HG02610 (cell line): ENCODE data around the gene OR7D2.

ENCODE experiments used
- ATAC-seq: cut with Tn5 transposase; IDR thresholded peaks from one replicate; pipeline ENCODE4 v1.9.1; 2021; ENCODE audit warnings: mild to moderate bottlenecking, moderate library complexity; ENCODE audit not compliant: unreplicated experiment

The OR7D2 gene

DNA sequence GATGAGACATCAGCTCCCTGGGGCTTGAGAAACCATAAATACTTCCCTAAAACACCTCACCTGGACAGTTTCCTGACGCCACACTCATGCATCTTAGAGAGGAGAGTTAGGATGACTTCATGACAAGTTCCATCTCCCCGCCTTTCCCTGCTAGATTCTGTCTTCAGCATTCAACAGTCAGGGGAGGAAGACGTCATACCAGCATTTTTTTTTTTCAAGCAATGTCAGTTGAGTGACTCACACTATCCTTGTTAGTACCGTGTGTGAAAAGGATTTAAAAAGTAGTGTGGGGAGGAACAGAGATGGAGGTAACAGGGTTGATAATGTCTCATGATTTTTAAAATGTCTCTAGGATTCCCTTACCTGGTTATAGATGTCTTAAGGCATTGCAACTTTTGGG is at the start of gene OR7D2:
OR7D2 (plus strand) TSS at position 79 of the 400 bp plus-strand sequence. CDS start 6,803 bp downstream, outside the sequence.
- no peak for ATAC-seq

DNA sequence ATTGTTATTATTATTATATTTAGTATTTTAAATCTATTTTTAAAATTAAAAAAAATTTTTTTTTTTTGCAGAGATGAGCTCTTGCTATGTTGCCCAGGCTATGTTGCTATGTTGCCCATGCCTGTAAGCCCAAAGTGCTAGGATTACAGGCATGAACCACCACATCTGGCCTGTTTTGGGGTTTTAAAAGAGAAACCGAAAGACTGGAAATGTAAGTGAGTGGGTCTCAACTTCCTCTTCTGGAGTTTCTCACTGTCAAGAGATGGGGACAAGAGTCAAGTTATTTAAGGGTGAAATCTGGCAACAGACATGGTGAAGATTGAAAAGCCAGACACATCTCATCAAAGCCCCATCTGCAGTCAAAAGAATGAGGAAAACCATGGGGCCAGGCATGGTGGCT is 47.8 kb upstream of the OR7D2 start:
- no peak for ATAC-seq

GRCh38 chr19:9132422-9132821 is 46.4 kb upstream of the OR7D2 start:
- ATAC-seq, result no peak

- no peak for ATAC-seq
These were observed 39.1 kb upstream of the OR7D2 start for GRCh38 chr19:9139609-9140158.

DNA sequence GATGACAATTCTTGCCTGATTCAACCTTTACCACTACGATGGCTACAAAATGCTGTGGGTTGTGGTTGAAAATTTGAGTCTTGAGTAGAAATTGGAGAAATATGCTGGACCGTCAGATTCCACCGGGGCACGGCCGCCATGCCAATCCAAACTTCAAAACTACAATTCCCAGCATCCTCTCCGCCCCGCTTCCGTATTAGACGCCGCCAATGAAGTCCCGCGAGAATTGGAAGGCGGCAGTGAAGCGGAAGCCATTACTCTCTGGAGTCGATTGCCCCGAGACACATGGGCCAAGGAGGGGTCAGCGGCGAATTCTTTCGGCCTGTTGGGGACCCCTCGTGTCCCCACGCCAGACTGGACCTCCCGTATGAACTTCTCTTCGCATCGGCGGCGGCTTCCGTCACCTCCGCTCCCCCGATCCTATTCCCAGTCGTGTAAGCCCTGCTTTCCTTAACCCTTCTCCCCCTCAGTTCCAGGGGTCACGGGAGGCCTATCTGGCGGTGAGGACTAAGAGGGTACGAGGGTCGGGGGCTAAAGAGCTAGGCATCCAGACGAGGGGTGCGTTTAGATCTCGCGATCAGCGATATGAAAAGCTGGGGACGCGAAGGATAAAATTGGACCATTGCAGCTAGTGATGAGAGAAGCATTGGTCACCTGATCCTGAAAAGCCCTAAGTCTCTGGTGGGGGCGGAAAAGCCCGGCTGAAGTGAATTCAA is 38.5 kb upstream of the OR7D2 start, which contains the start of gene ZNF317:
ZNF317 (plus strand) TSS at position 239 of the 716 bp plus-strand sequence. CDS start 15,620 bp downstream, outside the sequence.
- ATAC-seq, result peak; percentile 86

GRCh38 chr19:9144920-9145319 is 33.9 kb upstream of the OR7D2 start:
- no peak for ATAC-seq

DNA sequence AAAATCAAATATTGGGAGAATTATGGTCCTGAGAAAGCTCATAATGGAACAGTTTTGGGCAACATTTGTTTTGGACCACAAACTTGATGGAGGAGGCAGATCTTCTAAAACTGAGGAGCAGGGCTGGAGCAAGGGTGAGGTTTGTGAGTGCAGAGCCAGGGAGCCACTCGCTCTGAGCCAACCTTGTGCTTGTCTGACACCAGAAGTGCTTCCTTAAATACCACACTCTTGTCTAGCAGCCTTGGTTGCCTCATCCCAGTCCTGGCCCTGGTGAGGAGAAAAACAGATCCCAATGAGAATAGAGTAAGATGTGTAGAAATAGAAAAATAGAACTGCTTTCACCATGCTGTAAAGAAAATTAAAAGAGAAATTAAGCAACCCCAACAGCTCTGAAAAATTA is 31.9 kb upstream of the OR7D2 start:
- ATAC-seq, result no peak

GRCh38 chr19:9148697-9149096 is 30.1 kb upstream of the OR7D2 start:
- ATAC-seq, result no peak

GRCh38 chr19:9149997-9150396 is 28.8 kb upstream of the OR7D2 start:
- no peak for ATAC-seq

DNA sequence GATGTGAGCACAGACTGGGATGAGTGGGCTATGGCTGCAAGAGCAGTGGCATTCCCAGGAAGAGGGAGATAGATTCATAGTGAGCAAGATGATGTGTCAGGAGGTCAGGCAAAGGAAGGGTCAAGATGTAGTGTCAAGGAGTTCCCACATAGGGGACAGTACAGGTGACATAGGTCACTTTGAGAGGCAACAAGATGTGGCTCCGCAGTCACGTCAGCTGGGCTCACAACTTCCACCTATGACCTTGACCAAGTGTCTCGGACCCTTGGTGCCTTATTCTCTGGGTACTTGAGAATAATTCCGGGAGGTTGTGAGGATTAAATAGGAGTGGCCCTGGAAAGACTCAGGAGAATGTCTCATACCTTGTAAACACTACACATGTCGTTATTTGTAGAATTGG is 28.1 kb upstream of the OR7D2 start:
- no peak for ATAC-seq

DNA sequence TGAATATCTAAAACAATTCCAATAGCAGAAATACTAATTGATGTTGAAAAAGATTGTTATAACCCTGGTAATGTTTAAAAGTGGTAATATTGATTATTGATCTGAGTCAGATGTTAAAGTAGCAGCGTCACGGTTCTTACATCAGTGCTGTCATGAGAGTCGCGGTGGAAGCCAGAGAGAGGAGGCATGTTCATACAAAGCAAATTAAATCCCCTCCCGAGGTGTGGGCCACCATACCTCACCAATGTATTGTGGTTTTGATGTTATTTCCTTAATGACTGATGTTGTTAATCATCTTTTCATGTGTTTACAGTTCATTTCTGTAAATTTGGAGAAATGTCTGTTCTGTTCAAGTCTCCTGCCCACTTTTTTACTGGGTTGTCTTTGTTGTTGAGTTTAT is 27.4 kb upstream of the OR7D2 start:
- ATAC-seq, result no peak

DNA sequence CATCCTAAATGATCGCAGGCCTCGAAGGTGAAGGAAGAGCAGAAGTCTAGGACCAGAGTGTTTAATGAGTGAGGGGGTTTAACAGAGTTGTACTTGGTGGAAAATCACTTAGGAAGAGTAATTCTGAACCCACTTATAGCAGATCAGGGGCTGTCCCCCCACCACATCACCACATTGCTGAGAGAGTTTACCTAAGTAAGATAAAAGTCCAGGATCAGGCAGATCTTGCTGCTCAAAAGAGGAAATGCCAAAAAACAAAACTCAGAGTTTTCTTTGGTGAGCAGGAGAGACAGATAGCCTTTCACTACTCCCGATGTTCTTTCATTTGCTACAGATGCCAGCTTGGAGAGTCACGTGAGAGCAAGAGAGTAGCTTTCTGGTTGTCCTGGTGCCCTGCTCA is 23.2 kb upstream of the OR7D2 start:
- ATAC-seq, result no peak

- ATAC-seq, result no peak
These were observed 22.5 kb upstream of the OR7D2 start for GRCh38 chr19:9156304-9156703.

DNA sequence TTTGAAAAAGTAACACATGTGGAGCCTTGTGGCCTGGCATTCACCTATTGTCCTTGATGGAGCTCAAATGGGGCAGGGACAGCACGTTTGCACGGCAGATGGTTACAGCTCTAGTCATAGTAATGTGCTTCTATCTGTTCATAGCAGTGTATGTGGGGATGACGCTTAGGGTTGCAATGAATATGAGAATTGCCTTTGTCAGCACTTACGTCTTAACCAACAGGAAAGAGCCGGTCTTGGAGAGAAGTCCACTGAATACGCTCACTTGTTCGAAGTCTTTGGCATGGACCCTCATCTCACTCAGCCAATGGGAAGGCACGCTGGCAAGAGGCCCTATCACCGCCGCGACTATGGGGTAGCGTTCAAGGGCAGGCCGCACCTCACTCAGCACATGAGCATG is 18.9 kb upstream of the OR7D2 start:
- ATAC-seq, result no peak

- ATAC-seq, result no peak
These were observed 17.4 kb upstream of the OR7D2 start for GRCh38 chr19:9161427-9161826.

DNA sequence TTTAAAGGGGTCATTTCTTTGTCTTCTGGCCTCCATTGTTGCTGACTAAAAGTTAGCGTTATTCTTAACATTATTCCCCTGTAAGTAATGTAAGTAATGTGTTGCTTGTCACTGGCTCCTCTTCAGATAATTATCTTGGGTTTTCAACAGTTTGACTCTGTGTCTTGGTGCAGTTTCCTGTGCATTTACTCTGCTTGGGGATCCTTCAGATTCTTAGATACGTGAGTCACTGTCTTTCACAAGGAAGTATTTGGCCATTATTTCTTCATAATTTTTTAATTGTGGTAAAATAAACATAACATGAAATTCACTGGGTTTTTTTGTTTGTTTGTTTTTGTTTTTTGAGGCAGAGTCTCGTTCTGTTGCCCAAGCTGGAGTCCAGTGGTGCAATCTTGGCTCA is 13.5 kb upstream of the OR7D2 start:
- ATAC-seq, result no peak

DNA sequence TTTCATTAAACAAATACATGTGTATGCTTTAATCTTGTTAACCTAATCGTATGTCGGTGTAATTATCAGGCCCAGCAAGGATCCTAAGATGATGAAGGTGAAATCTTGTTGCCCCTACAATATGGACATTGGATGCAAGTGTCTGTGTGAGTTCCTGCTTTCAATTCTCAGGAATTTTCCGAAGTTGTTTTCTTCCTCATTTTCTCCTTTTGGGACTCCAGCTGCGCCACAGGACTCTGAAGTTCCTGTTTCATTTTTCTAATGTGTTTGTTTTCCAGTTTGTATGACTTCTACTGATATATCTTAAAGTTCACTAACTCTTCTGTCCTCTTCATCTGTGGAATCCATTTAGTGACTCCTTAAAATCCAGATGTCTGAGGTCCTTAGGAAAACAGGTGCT is 11.9 kb upstream of the OR7D2 start:
- ATAC-seq, result no peak

DNA sequence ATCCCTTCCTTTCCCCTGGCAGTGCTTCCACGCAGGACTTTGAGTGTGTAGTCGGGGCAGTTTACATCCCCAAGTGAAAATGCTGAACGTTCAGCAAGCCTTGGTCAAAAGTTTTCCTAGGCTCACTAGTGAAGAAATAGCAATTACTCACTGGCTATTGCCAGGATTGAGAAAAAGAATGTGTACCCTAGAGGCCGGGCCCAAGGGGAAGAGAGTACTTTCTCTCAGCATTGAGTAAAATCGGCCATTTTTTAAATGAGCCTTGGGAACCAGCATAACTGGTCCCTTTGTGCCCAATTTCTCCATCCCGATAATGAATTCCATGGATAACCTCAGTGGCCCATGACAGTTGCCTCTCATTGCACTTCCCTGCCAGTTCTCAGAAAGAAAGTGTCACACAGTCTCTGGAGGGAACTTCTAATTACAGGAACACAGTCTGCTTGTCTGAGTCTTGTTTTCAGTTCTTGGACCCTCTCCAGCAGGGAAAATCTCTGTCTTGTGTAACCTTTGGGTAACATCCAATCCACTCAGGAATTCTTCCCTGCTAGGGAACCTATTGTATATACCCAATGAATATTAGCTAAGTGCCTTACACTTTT is 7.3 kb upstream of the OR7D2 start:
- ATAC-seq, result no peak

- no peak for ATAC-seq
These were observed 3.5 kb upstream of the OR7D2 start for GRCh38 chr19:9175326-9175725.

DNA sequence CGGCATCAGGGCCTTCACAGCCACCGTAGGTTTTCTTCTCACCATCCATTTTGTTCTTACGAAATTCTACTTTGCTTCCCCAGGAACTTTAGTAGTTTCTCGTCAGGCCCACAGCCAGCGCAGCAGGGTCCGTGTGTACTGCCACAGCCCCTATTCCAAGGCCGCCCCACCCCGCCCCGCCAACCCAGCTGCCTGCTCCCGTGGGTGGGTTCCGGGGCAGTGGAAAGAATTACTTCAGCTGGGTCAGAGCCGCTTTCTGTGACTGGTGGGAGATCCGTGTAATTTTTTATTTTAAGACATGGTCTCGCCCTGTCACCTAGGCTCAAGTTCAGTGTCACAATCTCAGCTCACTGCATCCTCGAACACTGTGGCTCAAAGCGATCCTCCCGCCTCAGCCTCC is 4.2 kb downstream of the OR7D2 start:
- no peak for ATAC-seq

DNA sequence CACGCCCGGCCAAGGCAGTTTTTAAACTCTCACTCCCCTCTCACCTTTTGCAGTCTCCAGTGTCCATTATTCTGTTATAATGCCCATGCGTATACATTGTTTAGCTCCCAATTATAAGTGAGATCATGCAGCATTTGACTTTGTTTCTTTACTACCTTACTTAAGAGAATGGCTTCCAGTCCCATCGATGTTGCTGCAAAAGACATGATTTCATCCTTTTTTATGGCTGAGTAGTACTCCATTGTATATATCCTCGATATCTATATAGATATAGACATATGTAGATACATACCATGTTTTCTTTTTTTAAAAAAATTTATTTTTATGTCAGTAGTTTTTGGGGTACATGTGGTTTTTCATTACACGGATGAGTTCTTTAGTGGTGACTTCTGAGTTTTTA is 8.4 kb downstream of the OR7D2 start:
- ATAC-seq, result no peak

- ATAC-seq, result no peak
These were observed 10.8 kb downstream of the OR7D2 start for GRCh38 chr19:9189535-9189934.
